K562 (cell line): ENCODE measurements around the gene DCAF15. TPM values are rescaled to one million over a fixed set of nuclear protein-coding genes. Genes with fewer than 3 reads are reported as not detected.

Source experiments
- DDX20 ChIP-seq: fragments of 450-650 bp; IDR thresholded peaks from 2 replicates; pipeline ENCODE4 v1.6.1; 2016; ENCODE audit warnings: missing genetic modification characterization, low read depth, mild to moderate bottlenecking, missing compliant biosample characterization, moderate library complexity
- EGR1 ChIP-seq: fragments of 450-650 bp; conservative IDR thresholded peaks from 2 replicates; pipeline ENCODE4 v1.6.1; 2017; ENCODE audit warnings: mild to moderate bottlenecking
- NCOA1 ChIP-seq: fragments of 450-650 bp; IDR thresholded peaks from 2 replicates; pipeline ENCODE4 v1.6.1; 2016; ENCODE audit warnings: low read depth
- NR2C2 ChIP-seq, 2 experiments: fragments of 200-800 bp in 1 of 2; sonication (Bioruptor generic) in 1 of 2; sonication (generic) in 1 of 2; formaldehyde crosslinking in 1 of 2; IDR thresholded peaks; 2 replicates each; pipeline versions ENCODE4 v1.6.1 to v1.8.0; 2016 to 2022; ENCODE audit warnings: mild to moderate bottlenecking in 1 of 2, missing compliant biosample characterization in 1 of 2, missing genetic modification characterization in 1 of 2, missing genetic modification reagents in 1 of 2
- POLR2B ChIP-seq: fragments of 450-650 bp; IDR thresholded peaks from 2 replicates; pipeline ENCODE4 v1.6.1; 2018; ENCODE audit warnings: low read depth; ENCODE audit not compliant: partially characterized antibody
- POLR2G ChIP-seq: fragments of 200-400 bp; formaldehyde crosslinking; IDR thresholded peaks from 2 replicates; pipeline ENCODE4 v1.6.1; 2017; ENCODE audit warnings: low read depth, mild to moderate bottlenecking, antibody characterized with exemption, low read length, moderate library complexity
- PPARD ChIP-seq: fragments of 250-450 bp; sonication (Bioruptor Pico); IDR thresholded peaks from 2 replicates; pipeline ENCODE4 v1.8.0; 2022; ENCODE audit warnings: inconsistent platforms, mild to moderate bottlenecking, moderate library complexity
- RBM34 ChIP-seq: fragments of 200-400 bp; formaldehyde crosslinking; IDR thresholded peaks from 2 replicates; pipeline ENCODE4 v1.6.1; 2018; ENCODE audit warnings: low read length, borderline replicate concordance; ENCODE audit not compliant: insufficient read depth
- RFX7 ChIP-seq: fragments of 250-450 bp; sonication (Bioruptor Pico); IDR thresholded peaks from 2 replicates; pipeline ENCODE4 v1.5.1; 2021; ENCODE audit warnings: mild to moderate bottlenecking
- SREBF2 ChIP-seq: sonication (generic); formaldehyde crosslinking; IDR thresholded peaks from 2 replicates; pipeline ENCODE4 v1.4.0; 2020; ENCODE audit warnings: mild to moderate bottlenecking, missing genetic modification reagents
- ZC3H4 ChIP-seq: sonication (generic); formaldehyde crosslinking; IDR thresholded peaks from 2 replicates; pipeline ENCODE4 v1.9.0; 2021; ENCODE audit warnings: missing genetic modification reagents, borderline replicate concordance
- ZNF445 ChIP-seq: fragments of 250-450 bp; sonication (Bioruptor Pico); IDR thresholded peaks from 2 replicates; pipeline ENCODE4 v1.4.0; 2020; ENCODE audit warnings: low read depth, mild to moderate bottlenecking, moderate library complexity
- polyA plus RNA-seq, 8 experiments: library from polyadenylated mRNA; depleted of rRNA in 4 of 8; stranded (reverse) in 5 of 8; unstranded in 3 of 8; fragments of >200 nt; fragmentation: Nextera tagmentation in 2 of 8; fragmentation: Illumina TruSeq in 1 of 8; extraction: Ambion mirVana in 2 of 8; extraction: Trizol in 1 of 8; gene quantifications; 2 replicates each; pipeline versions ENCODE4 v1.2.1 to v1.2.3, GENCODE V29; 2011 to 2014; ENCODE audit warnings: inconsistent platforms in 1 of 8, missing spikeins in 1 of 8
- total RNA-seq, 7 experiments: library from RNA; depleted of rRNA in 6 of 7; stranded (reverse); fragments of >200 nt in 6 of 7; fragmentation: Illumina TruSeq in 2 of 7; extraction: Trizol in 2 of 7; gene quantifications; 2 replicates each; pipeline versions ENCODE4 v1.2.1 to v1.2.3, GENCODE V29; 2011 to 2021; ENCODE audit warnings: low replicate concordance in 1 of 7
- TF ChIP-seq, protein P1 (sequence below): fragments of 150-350 bp; conservative IDR thresholded peaks from 2 replicates; pipeline ENCODE4 v1.6.1; 2014; ENCODE audit warnings: low read length
- TF ChIP-seq, protein P2 (sequence below): sonication (generic); formaldehyde crosslinking; IDR thresholded peaks from 2 replicates; pipeline ENCODE4 v1.8.0; 2022; ENCODE audit warnings: mild to moderate bottlenecking, missing genetic modification reagents
- TF ChIP-seq, protein P3 (sequence below), 2 experiments: fragments of 200-800 bp in 1 of 2; sonication (Bioruptor generic) in 1 of 2; sonication (generic) in 1 of 2; formaldehyde crosslinking in 1 of 2; IDR thresholded peaks in 1 of 2; conservative IDR thresholded peaks in 1 of 2; 2 replicates each; pipeline versions ENCODE4 v1.5.0 to v1.6.1; 2016 to 2020; ENCODE audit warnings: missing compliant biosample characterization in 1 of 2, missing genetic modification characterization in 1 of 2, missing genetic modification reagents in 1 of 2
- TF ChIP-seq, protein P4 (sequence below): sonication (generic); formaldehyde crosslinking; IDR thresholded peaks from 2 replicates; pipeline ENCODE4 v1.8.1; 2022; ENCODE audit warnings: missing genetic modification reagents

DCAF15 gene
- total and polyA plus RNA-seq, 9 of the 15 experiments (the other 6 are each of a cell fraction or from before 2014, with no cell fraction given), result 0.17 to 68.5 (median 27.7) TPM

DNA sequence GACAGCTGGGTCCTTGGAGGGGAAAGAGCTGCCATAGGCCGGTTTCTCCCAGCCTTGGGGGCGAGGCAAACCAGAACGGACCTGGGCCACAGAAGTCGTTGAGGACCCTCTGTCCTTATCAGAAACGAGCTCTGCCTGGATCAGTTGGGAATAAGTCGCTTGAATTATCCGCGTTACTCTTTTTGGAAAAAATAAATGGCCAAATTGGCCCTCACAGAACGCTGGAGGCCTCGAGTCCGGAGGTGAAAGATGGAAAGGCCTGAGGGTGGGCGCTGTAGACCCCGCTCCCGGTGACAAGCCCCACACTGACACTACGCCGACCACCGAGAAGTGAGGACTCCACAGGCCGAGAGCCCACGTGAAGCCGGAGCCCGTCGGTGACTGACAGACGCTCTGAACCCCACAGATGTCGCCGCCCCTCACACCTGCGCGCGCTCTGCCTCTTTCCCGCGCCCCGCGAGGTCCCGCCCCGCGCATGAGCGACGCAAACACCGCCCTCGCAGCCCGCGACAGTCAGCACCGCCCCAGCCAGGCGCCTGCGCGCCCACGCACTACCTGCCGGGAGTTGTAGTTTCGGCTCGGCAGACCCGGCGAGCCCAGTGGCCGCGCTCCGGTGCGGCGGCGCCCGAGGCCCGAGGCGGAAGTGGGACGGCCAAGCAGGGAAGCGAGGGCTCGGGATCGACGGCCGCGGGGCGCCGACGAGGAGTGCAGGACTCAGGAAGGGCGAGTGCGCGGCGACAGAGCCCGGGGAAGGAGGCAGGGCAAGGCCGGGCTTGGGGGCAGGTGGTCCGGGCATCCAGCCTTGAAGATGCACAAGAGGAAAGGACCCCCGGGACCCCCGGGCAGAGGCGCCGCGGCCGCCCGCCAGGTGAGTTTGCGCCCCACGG, 46.4 kb upstream of the DCAF15 start, which contains the start of the genes BRME1 and CC2D1A (continued):
- TF ChIP-seq RFX7 (CRISPR knock-in tag) (no peak), EGR1 (peak; percentile 88), NCOA1 (no peak), POLR2G (peak; percentile 93), SREBF2 (no peak), NR2C2 (CRISPR knock-in tag; IDR thresholded peaks at IDR 0.05) (no peak; the same call in 1 of the 2 replicates), NR2C2 (tag; IDR thresholded peaks at IDR 0.05) (peak; percentile 46; the same call in 1 of the 2 replicates), PPARD (no peak), ZC3H4 (CRISPR knock-in tag) (no peak), DDX20 (tag) (no peak), POLR2B (peak; percentile 77), ZNF445 (CRISPR knock-in tag) (no peak), RBM34 (0 out of 2 replicates have a peak, but pooled peaks have one; percentile 60)
- TF ChIP-seq, protein P1, sequence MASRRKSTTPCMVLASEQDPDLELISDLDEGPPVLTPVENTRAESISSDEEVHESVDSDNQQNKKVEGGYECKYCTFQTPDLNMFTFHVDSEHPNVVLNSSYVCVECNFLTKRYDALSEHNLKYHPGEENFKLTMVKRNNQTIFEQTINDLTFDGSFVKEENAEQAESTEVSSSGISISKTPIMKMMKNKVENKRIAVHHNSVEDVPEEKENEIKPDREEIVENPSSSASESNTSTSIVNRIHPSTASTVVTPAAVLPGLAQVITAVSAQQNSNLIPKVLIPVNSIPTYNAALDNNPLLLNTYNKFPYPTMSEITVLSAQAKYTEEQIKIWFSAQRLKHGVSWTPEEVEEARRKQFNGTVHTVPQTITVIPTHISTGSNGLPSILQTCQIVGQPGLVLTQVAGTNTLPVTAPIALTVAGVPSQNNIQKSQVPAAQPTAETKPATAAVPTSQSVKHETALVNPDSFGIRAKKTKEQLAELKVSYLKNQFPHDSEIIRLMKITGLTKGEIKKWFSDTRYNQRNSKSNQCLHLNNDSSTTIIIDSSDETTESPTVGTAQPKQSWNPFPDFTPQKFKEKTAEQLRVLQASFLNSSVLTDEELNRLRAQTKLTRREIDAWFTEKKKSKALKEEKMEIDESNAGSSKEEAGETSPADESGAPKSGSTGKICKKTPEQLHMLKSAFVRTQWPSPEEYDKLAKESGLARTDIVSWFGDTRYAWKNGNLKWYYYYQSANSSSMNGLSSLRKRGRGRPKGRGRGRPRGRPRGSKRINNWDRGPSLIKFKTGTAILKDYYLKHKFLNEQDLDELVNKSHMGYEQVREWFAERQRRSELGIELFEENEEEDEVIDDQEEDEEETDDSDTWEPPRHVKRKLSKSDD, result 0 out of 2 replicates have a peak, but pooled peaks have one; percentile 25
- TF ChIP-seq, protein P2, sequence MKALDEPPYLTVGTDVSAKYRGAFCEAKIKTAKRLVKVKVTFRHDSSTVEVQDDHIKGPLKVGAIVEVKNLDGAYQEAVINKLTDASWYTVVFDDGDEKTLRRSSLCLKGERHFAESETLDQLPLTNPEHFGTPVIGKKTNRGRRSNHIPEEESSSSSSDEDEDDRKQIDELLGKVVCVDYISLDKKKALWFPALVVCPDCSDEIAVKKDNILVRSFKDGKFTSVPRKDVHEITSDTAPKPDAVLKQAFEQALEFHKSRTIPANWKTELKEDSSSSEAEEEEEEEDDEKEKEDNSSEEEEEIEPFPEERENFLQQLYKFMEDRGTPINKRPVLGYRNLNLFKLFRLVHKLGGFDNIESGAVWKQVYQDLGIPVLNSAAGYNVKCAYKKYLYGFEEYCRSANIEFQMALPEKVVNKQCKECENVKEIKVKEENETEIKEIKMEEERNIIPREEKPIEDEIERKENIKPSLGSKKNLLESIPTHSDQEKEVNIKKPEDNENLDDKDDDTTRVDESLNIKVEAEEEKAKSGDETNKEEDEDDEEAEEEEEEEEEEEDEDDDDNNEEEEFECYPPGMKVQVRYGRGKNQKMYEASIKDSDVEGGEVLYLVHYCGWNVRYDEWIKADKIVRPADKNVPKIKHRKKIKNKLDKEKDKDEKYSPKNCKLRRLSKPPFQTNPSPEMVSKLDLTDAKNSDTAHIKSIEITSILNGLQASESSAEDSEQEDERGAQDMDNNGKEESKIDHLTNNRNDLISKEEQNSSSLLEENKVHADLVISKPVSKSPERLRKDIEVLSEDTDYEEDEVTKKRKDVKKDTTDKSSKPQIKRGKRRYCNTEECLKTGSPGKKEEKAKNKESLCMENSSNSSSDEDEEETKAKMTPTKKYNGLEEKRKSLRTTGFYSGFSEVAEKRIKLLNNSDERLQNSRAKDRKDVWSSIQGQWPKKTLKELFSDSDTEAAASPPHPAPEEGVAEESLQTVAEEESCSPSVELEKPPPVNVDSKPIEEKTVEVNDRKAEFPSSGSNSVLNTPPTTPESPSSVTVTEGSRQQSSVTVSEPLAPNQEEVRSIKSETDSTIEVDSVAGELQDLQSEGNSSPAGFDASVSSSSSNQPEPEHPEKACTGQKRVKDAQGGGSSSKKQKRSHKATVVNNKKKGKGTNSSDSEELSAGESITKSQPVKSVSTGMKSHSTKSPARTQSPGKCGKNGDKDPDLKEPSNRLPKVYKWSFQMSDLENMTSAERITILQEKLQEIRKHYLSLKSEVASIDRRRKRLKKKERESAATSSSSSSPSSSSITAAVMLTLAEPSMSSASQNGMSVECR, result peak; percentile 44; the same call in 1 of the 2 replicates
- TF ChIP-seq, protein P3, sequence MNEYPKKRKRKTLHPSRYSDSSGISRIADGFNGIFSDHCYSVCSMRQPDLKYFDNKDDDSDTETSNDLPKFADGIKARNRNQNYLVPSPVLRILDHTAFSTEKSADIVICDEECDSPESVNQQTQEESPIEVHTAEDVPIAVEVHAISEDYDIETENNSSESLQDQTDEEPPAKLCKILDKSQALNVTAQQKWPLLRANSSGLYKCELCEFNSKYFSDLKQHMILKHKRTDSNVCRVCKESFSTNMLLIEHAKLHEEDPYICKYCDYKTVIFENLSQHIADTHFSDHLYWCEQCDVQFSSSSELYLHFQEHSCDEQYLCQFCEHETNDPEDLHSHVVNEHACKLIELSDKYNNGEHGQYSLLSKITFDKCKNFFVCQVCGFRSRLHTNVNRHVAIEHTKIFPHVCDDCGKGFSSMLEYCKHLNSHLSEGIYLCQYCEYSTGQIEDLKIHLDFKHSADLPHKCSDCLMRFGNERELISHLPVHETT (CRISPR knock-in tag; conservative IDR thresholded peaks at IDR 0.05 in 1 of 2, IDR thresholded peaks at IDR 0.05 in 1 of 2), result peak in 1 of 2 experiments; percentile 93; a peak in 2 of 4 replicates
- TF ChIP-seq, protein P4, sequence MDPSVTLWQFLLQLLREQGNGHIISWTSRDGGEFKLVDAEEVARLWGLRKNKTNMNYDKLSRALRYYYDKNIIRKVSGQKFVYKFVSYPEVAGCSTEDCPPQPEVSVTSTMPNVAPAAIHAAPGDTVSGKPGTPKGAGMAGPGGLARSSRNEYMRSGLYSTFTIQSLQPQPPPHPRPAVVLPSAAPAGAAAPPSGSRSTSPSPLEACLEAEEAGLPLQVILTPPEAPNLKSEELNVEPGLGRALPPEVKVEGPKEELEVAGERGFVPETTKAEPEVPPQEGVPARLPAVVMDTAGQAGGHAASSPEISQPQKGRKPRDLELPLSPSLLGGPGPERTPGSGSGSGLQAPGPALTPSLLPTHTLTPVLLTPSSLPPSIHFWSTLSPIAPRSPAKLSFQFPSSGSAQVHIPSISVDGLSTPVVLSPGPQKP (CRISPR knock-in tag), result no peak
